Activated CD4-positive, CD25-positive, alpha-beta regulatory T cell (primary cell): Measurements from ENCODE around the gene DPP10.
"Not testable (repeated sequence)": the region's sequence is repeated elsewhere in the genome, so short reads cannot be mapped to it uniquely, and the experiment has no call there.

Experiments used
- DNase-seq, 4 experiments: peaks; one replicate each; lab custom pipeline; 2025; lab: John Stamatoyannopoulos, UW

Gene DPP10

GRCh38 chr2:114442510-114442909, at the start of gene DPP10:
TSS of gene DPP10 (plus strand) at chr2:114442641.
- DNase-seq = no peak

DNA sequence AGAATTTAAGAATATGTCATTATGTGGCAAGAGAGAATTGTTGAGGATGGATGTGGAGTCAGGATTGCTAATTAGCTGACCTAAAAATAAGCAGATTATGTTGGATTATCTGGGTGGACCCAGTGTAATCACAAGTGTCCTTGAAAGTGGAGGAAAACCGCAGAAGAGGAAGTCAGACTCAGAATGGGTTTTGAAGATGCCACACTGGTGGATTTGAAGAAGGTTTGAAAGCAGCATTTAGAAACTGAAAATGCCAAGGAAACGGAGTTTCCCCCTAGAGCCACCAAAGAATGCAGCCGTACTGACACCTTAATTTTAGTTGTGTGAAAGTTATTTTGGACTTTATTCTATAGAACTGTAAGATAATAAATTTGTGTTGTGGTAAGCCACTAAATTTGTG, 41.6 kb upstream of the DPP10 start:
- DNase-seq = no peak

GRCh38 chr2:114405247-114406116, 37.0 kb upstream of the DPP10 start:
- DNase-seq = no peak

GRCh38 chr2:114406347-114406746, 36.1 kb upstream of the DPP10 start:
- DNase-seq = no peak

- not testable (repeated sequence) for DNase-seq
Measured at GRCh38 chr2:114407353-114407752, 35.1 kb upstream of the DPP10 start.

DNA sequence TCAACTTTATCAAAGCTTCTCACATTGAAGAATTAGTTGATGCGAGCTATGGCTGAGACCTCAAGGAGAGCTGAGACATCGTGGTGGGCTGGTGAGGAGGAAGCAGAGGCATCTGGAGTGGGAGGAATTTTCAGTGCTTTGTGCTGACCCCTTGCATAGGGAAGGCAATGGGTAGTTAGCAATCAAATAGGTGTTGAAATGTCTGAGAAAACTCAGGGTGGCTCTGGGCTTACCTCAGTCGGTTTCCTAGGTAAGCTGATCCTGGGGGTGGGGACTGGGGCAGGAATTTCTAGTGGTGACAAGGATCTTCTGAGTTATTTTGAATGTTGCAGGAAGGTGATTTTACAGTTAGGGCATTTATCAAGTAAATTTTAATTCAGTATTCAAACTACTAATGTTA, 20.7 kb upstream of the DPP10 start:
- no peak for DNase-seq

- DNase-seq = no peak
Measured at GRCh38 chr2:114424699-114425098, 17.7 kb upstream of the DPP10 start.

DNA sequence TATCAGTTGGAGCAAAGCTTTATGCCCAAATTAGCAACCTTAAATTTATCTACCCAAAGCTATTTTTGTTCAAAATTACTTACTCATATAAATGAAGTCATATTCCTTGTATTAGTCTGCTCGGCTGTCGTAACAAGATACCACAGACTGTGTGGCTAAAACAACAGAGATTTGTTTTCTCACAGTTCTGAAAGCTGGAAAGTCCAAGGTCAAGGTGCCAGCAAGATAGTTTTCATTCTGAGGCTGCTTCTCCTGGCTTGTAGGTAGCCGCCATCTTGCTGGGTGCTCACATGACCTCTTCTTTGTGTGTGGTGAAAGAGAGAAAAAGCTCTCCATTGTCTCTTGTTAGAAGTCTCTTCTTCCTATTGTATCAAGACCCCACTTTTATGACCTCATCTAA, 15.7 kb upstream of the DPP10 start:
- no peak for DNase-seq

- no peak for DNase-seq
Measured at GRCh38 chr2:114436329-114436728, 6.1 kb upstream of the DPP10 start.

GRCh38 chr2:114446571-114446970, 4.1 kb downstream of the DPP10 start:
- no peak for DNase-seq

- DNase-seq = no peak
Measured at GRCh38 chr2:114450639-114451038, 8.2 kb downstream of the DPP10 start.

GRCh38 chr2:114456566-114456965, 14.1 kb downstream of the DPP10 start:
- DNase-seq = no peak

GRCh38 chr2:114457956-114458355, 15.5 kb downstream of the DPP10 start:
- no peak for DNase-seq

- DNase-seq = no peak
Measured at GRCh38 chr2:114461116-114461515, 18.7 kb downstream of the DPP10 start.

GRCh38 chr2:114464961-114465706, 22.7 kb downstream of the DPP10 start:
- DNase-seq = no peak

- no peak for DNase-seq
Measured at GRCh38 chr2:114468343-114468742, 25.9 kb downstream of the DPP10 start.

GRCh38 chr2:114472246-114472645, 29.8 kb downstream of the DPP10 start:
- no peak for DNase-seq

DNA sequence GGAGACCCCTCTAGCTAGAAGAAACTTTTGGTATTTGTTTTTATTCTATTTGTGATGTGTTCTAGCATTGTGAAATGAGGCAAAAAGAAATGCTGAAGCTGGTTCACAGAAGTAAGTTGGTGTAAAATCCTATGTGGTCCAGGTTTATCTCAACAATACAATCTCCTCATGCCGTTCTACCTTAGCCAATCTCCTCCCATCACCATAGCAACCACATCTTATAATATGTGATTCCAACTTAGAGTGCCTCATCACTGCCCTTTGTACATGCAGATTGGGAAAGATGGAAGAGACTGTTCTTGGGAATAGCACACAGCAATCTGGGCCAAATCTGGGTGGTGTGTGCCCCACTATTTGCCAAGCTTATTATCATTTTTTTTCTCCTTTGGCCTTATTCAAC, 30.3 kb downstream of the DPP10 start:
- no peak for DNase-seq

GRCh38 chr2:114488841-114489530, 46.5 kb downstream of the DPP10 start:
- no peak for DNase-seq

DNA sequence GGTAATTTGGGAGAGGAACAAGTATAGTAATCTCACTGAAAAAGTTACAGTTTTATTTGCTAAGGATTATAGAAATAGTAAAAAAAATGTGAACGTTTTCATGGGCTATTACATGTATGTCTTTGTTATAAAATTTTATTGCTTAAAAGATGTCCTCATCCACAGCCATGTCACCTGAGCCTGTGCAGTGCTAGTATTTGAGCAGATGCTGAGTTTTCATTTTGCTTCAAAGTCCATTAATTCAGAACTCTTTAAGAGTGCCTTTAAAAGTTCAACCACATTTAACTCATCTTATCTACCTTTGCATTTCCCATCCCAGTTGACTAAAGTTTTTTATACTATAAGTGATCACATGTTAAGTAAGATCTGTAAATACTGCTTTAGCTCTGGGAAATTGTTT, 52.6 kb downstream of the DPP10 start:
- no peak for DNase-seq

DNA sequence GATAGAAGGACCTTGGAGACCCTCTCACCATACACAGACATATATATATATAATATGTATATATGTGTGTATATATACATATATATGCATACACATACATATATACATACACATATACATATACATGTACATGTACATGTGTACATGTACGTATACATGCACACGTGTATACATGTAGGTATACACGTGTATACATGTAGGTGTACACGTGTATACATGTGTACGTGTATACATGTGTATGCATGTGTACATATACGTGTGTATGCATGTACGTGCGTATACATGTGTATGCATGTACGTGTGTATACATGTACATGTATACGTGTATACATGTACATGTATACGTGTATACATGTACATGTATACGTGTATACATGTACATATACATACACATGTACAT, 54.5 kb downstream of the DPP10 start:
- DNase-seq = no peak

GRCh38 chr2:114499101-114499500, 56.7 kb downstream of the DPP10 start:
- no peak for DNase-seq

GRCh38 chr2:114507744-114508143, 65.3 kb downstream of the DPP10 start:
- DNase-seq = no peak
